NCI-H1694 treated with DMSO at 0.1 percent for 48 hours (cell line): ENCODE measurements around the gene EYA2.
"Not testable (repeated sequence)": the region's sequence is repeated elsewhere in the genome, so short reads cannot be mapped to it uniquely, and the experiment has no call there.

ENCODE experiments used
- DNase-seq: peaks from one replicate; lab custom pipeline; 2025; lab: John Stamatoyannopoulos, UW

Gene EYA2

GRCh38 chr20:46894971-46895905 lies 595 bp downstream of the EYA2 start:
- DNase-seq = peak; percentile 15

- no peak for DNase-seq
Measured at GRCh38 chr20:46895906-46896242, 1.2 kb downstream of the EYA2 start.

GRCh38 chr20:46897328-46897880 lies 2.8 kb downstream of the EYA2 start:
- DNase-seq = no peak

GRCh38 chr20:46898423-46898822 lies 3.8 kb downstream of the EYA2 start:
- no peak for DNase-seq

- DNase-seq = no peak
Measured at GRCh38 chr20:46899621-46900020, 5.0 kb downstream of the EYA2 start.

- DNase-seq = no peak
Measured at GRCh38 chr20:46900086-46900485, 5.4 kb downstream of the EYA2 start.

GRCh38 chr20:46900826-46901225 lies 6.2 kb downstream of the EYA2 start:
- DNase-seq = no peak

- DNase-seq = no peak
Measured at GRCh38 chr20:46901638-46902037, 7.0 kb downstream of the EYA2 start.

GRCh38 chr20:46903256-46903655 lies 8.6 kb downstream of the EYA2 start:
- DNase-seq = no peak

- no peak for DNase-seq
Measured at GRCh38 chr20:46903937-46904336, 9.3 kb downstream of the EYA2 start.

GRCh38 chr20:46905364-46906125 lies 10.9 kb downstream of the EYA2 start:
- no peak for DNase-seq

GRCh38 chr20:46913329-46914044 lies 18.8 kb downstream of the EYA2 start:
- DNase-seq = no peak

GRCh38 chr20:46914789-46915379 lies 20.2 kb downstream of the EYA2 start:
- DNase-seq = no peak

- DNase-seq = no peak
Measured at GRCh38 chr20:46915575-46916257, 21.1 kb downstream of the EYA2 start.

GRCh38 chr20:46916258-46916603 lies 21.6 kb downstream of the EYA2 start:
- no peak for DNase-seq

GRCh38 chr20:46917155-46917554 lies 22.5 kb downstream of the EYA2 start:
- no peak for DNase-seq

GRCh38 chr20:46920114-46920513 lies 25.5 kb downstream of the EYA2 start:
- DNase-seq = no peak

GRCh38 chr20:46922841-46923240 lies 28.2 kb downstream of the EYA2 start:
- DNase-seq = not testable (repeated sequence)

- DNase-seq = no peak
Measured at GRCh38 chr20:46923550-46923949, 28.9 kb downstream of the EYA2 start.

- DNase-seq = no peak
Measured at GRCh38 chr20:46928580-46929132, 34.0 kb downstream of the EYA2 start.

- no peak for DNase-seq
Measured at GRCh38 chr20:46929902-46930301, 35.3 kb downstream of the EYA2 start.
